GM12878 (cell line): Measurements from ENCODE around the gene COG2. TPM values are rescaled to one million over a fixed set of nuclear protein-coding genes. Genes with fewer than 3 reads are reported as not detected.

Experiments
- ATAC-seq: fragments of 200-7000 bp; cut with Tn5 transposase; 3 replicates; pipeline ENCODE4 v1.9.1; 2020; ENCODE audit warnings: mild to moderate bottlenecking, moderate library complexity
- BruUV-seq: library from RNA; stranded (reverse); fragments of 400-500 nt; replicated peaks from 2 replicates; lab custom pipeline; 2021; lab: Mats Ljungman, UMichigan
- CTCF ChIA-PET: fragments of 300-600 bp; sonication (Branson Sonifier 250); formaldehyde crosslinking; extraction: SDS; loops from one replicate; lab custom pipeline; 2021; ENCODE audit warnings: inconsistent platforms; lab: Yijun Ruan, JAX
- POLR2A ChIA-PET: fragments of 350-600 bp; formaldehyde crosslinking; extraction: SDS; loops from one replicate; lab custom pipeline; 2021; ENCODE audit warnings: inconsistent platforms; lab: Charles Lee
- RAD21 ChIA-PET: fragments of 300-600 bp; sonication (Branson Sonifier 250); formaldehyde crosslinking; loops from one replicate; lab custom pipeline; 2023; ENCODE audit warnings: antibody characterized with exemption; ENCODE audit not compliant: unreplicated experiment; lab: Charles Lee
- SMC1A ChIA-PET: fragments of 300-600 bp; sonication (Branson Sonifier 250); formaldehyde crosslinking; loops from one replicate; lab custom pipeline; 2023; ENCODE audit not compliant: unreplicated experiment, uncharacterized antibody; lab: Charles Lee
- DNase-seq: peaks from one replicate; pipeline ENCODE4 v3.0.0-alpha.2; 2011; ENCODE audit warnings: low read depth, low spot score
- FAIRE-seq: peaks from 3 replicates; lab custom pipeline; 2011; peaks lifted over from hg19 to GRCh38; lab: Jason Lieb, UNC
- H2AFZ ChIP-seq: 2 replicates; pipeline ENCODE4 v1.6.0; 2011; ENCODE audit warnings: low read depth, low read length, control low read depth; ENCODE audit not compliant: control insufficient read depth
- H3K27ac ChIP-seq: 2 replicates; pipeline ENCODE4 v1.5.1; 2011; ENCODE audit warnings: control low read depth; ENCODE audit not compliant: control insufficient read depth, insufficient read depth
- H3K27me3 ChIP-seq, 2 experiments: replicated peaks in 1 of 2; 2 replicates each; pipeline versions ENCODE4 v1.6.0 to v1.6.1; 2011; ENCODE audit warnings: low read length in 1 of 2; ENCODE audit not compliant: control insufficient read depth in 2 of 2, insufficient read depth in 2 of 2
- H3K36me3 ChIP-seq, 2 experiments: 2 replicates each; pipeline ENCODE4 v1.5.1; 2011; ENCODE audit warnings: low read length in 1 of 2; ENCODE audit not compliant: control insufficient read depth in 2 of 2, insufficient read depth in 2 of 2
- H3K4me1 ChIP-seq: 2 replicates; pipeline ENCODE4 v1.6.1; 2011; ENCODE audit warnings: mild to moderate bottlenecking, low read length, moderate library complexity, mixed read lengths; ENCODE audit not compliant: control insufficient read depth, insufficient read depth
- H3K4me2 ChIP-seq: 2 replicates; pipeline ENCODE4 v1.6.0; 2011; ENCODE audit warnings: control low read depth; ENCODE audit not compliant: control insufficient read depth, insufficient read depth
- H3K4me3 ChIP-seq: fragments of 200-600 bp; sonication (generic); 2 replicates; pipeline ENCODE4 v1.5.1; 2016
- H3K79me2 ChIP-seq: 2 replicates; pipeline ENCODE4 v1.6.0; 2011; ENCODE audit warnings: low read length; ENCODE audit not compliant: control insufficient read depth, insufficient read depth
- H3K9ac ChIP-seq: 2 replicates; pipeline ENCODE4 v1.8.0; 2011; ENCODE audit warnings: low read length, control low read depth, mixed read lengths; ENCODE audit not compliant: control insufficient read depth, insufficient read depth
- H3K9me3 ChIP-seq: replicated peaks from 3 replicates; pipeline ENCODE4 v1.5.1; 2011; ENCODE audit warnings: mild to moderate bottlenecking, low read length; ENCODE audit not compliant: control insufficient read depth, insufficient read depth
- H4K20me1 ChIP-seq: 2 replicates; pipeline ENCODE4 v1.6.0; 2011; ENCODE audit not compliant: control insufficient read depth, insufficient read depth
- BHLHE40 ChIP-seq, 2 experiments: fragments of 450-650 bp in 1 of 2; IDR thresholded peaks; 2 replicates each; pipeline ENCODE4 v1.6.1; 2011 to 2017; ENCODE audit warnings: low read depth in 2 of 2, borderline replicate concordance in 1 of 2, improper control_type of control experiment in 1 of 2, low read length in 1 of 2, mild to moderate bottlenecking in 1 of 2
- CTCF ChIP-seq, 3 experiments: IDR thresholded peaks in 2 of 3; conservative IDR thresholded peaks in 1 of 3; 2 replicates each; pipeline ENCODE4 v1.5.1; 2011; ENCODE audit warnings: low read depth in 3 of 3, low read length in 3 of 3, mild to moderate bottlenecking in 3 of 3, control low read depth in 2 of 3, moderate library complexity in 2 of 3, inconsistent platforms in 1 of 3, mixed read lengths in 1 of 3; ENCODE audit not compliant: control insufficient read depth in 2 of 3, insufficient read depth in 1 of 3; ENCODE audit errors: extremely low read depth in 1 of 3
- EED ChIP-seq: sonication (generic); IDR thresholded peaks from 2 replicates; pipeline ENCODE4 v1.6.1; 2016; ENCODE audit warnings: antibody characterized with exemption, low read depth
- FOXK2 ChIP-seq: fragments of 450-650 bp; IDR thresholded peaks from 2 replicates; pipeline ENCODE4 v1.6.1; 2017; ENCODE audit warnings: mild to moderate bottlenecking, moderate library complexity
- IKZF2 ChIP-seq, 2 experiments: fragments of 450-650 bp; IDR thresholded peaks; 2 replicates each; pipeline ENCODE4 v1.6.1; 2017; ENCODE audit warnings: mild to moderate bottlenecking in 2 of 2, moderate library complexity in 2 of 2
- KLF5 ChIP-seq: fragments of 450-650 bp; IDR thresholded peaks from 2 replicates; pipeline ENCODE4 v1.6.1; 2014; ENCODE audit warnings: mild to moderate bottlenecking; ENCODE audit not compliant: partially characterized antibody
- NFIC ChIP-seq: IDR thresholded peaks from 2 replicates; pipeline ENCODE4 v1.6.1; 2012; ENCODE audit warnings: low read depth, mild to moderate bottlenecking, inconsistent platforms, low read length, moderate library complexity
- PAX8 ChIP-seq: fragments of 450-650 bp; IDR thresholded peaks from 2 replicates; pipeline ENCODE4 v1.6.1; 2017; ENCODE audit warnings: mild to moderate bottlenecking, moderate library complexity
- POU2F2 ChIP-seq: IDR thresholded peaks from 3 replicates; pipeline ENCODE4 v1.6.1; 2011; ENCODE audit warnings: low read depth, mild to moderate bottlenecking, low read length, borderline replicate concordance
- PRDM15 ChIP-seq: fragments of 450-650 bp; formaldehyde crosslinking; IDR thresholded peaks from 2 replicates; pipeline ENCODE4 v1.4.0; 2020; ENCODE audit warnings: mild to moderate bottlenecking, moderate library complexity
- RB1 ChIP-seq: fragments of 450-650 bp; formaldehyde crosslinking; IDR thresholded peaks from 2 replicates; pipeline ENCODE4 v1.6.1; 2017; ENCODE audit warnings: mild to moderate bottlenecking, borderline replicate concordance
- SPI1 ChIP-seq: IDR thresholded peaks from 2 replicates; pipeline ENCODE4 v1.6.1; 2011; ENCODE audit warnings: low read depth, mild to moderate bottlenecking, low read length, moderate library complexity, borderline replicate concordance; ENCODE audit not compliant: insufficient read depth
- SREBF2 ChIP-seq: IDR thresholded peaks from 2 replicates; pipeline ENCODE4 v1.6.1; 2012; ENCODE audit warnings: mild to moderate bottlenecking, low read length
- STAT3 ChIP-seq: IDR thresholded peaks from 2 replicates; pipeline ENCODE4 v1.6.1; 2011; ENCODE audit warnings: low read depth, low read length, improper control_type of control experiment
- TCF3 ChIP-seq: IDR thresholded peaks from 2 replicates; pipeline ENCODE4 v1.6.1; 2012; ENCODE audit warnings: low read depth, mild to moderate bottlenecking, low read length, borderline replicate concordance; ENCODE audit not compliant: insufficient read depth
- ZBED1 ChIP-seq: IDR thresholded peaks from 2 replicates; pipeline ENCODE4 v1.6.1; 2016; ENCODE audit warnings: borderline replicate concordance
- WGBS: methylation state at CpG from one replicate; pipeline ENCODE4 v1.1.6; 2016; ENCODE audit warnings: low lambda C conversion rate; ENCODE audit not compliant: insufficient replicate concordance, insufficient coverage; ENCODE audit errors: missing lambda C conversion rate; 5-methylcytosine and 5-hydroxymethylcytosine counted together
- in situ Hi-C: fragments of 300-500 bp; cut with MboI; formaldehyde crosslinking; loops from 9 replicates; pipeline ENCODE4 v1.14.3; 2018; ENCODE audit warnings: mixed read lengths
- intact Hi-C: fragments of 100-400 bp; cut with micrococcal nuclease; formaldehyde crosslinking; loops from one replicate; pipeline ENCODE4 v1.14.2; 2022; ENCODE audit not compliant: unreplicated experiment
- polyA plus RNA-seq, 11 experiments: library from polyadenylated mRNA; depleted of rRNA in 4 of 11; unstranded in 6 of 11; stranded (reverse) in 5 of 11; fragments of >200 nt; fragmentation: Nextera tagmentation in 4 of 11; fragmentation: Illumina TruSeq in 1 of 11; extraction: Ambion mirVana in 4 of 11; extraction: Trizol in 1 of 11; gene quantifications; 1 replicate in 1 of 11; 2 replicates in 10 of 11; pipeline versions ENCODE4 v1.2.1 to v1.2.3, GENCODE V29; 2011 to 2016; ENCODE audit warnings: inconsistent platforms in 2 of 11, missing spikeins in 2 of 11, low read depth in 1 of 11
- total RNA-seq, 4 experiments: library from RNA; depleted of rRNA in 3 of 4; stranded (reverse); fragments of >200 nt in 3 of 4; fragmentation: Illumina TruSeq in 1 of 4; extraction: Trizol in 1 of 4; gene quantifications; 2 replicates each; pipeline versions ENCODE4 v1.2.1 to v1.2.3, GENCODE V29; 2013 to 2021

The COG2 gene
- total and polyA plus RNA-seq, 10 of the 15 experiments (the other 5 are each of a cell fraction or from before 2014, with no cell fraction given): 15.0 to 31.5 (median 28.3) TPM

- Histone ChIP-seq H3K4me1 (peaks cover 16% of the 10 kb centered on the region; the same call in 1 of the 2 replicates), H3K4me2 (peak overlapping the region; percentile 93), H3K27ac (no peak overlapping the region), H3K79me2 (peaks cover 38% of the 10 kb centered on the region), H4K20me1 (no peaks in the 10 kb centered on the region), H3K9ac (no peak overlapping the region), H3K9me3 (no peaks in the 10 kb centered on the region), H2AFZ (no peak overlapping the region), H3K4me3 (peak overlapping the region; percentile 58), H3K27me3 (0 out of 4 replicates have a peak, but pooled peaks cover 0 to 2% of the 10 kb centered on the region in 2 experiments), H3K36me3 (no peaks in the 10 kb centered on the region)
- no TSS peak for BruUV-seq
- ChIA-PET POLR2A (interaction anchor here (1.3 kb wide), 1 partner anchor 10 kb away, joined by 3 read pairs; no protein-coding TSS in a partner anchor), SMC1A (interaction anchor here (0.8 to 1.8 kb wide), 7 partner anchors 8 to 598 kb away, joined by 3 to 7 read pairs (median 5); no protein-coding TSS in a partner anchor), RAD21 (interaction anchor here (1.8 kb wide), 1 partner anchor 983 kb away, joined by 4 read pairs; no protein-coding TSS in a partner anchor), CTCF (interaction anchor here (0.9 to 1.9 kb wide), 5 partner anchors 25 to 567 kb away, joined by 3 to 7 read pairs (median 4); no protein-coding TSS in a partner anchor)
- in situ Hi-C loops: no loop called here
- intact Hi-C loops: loop anchor here (5.0 kb wide), 1 partner anchor 333 kb away; the partner anchor contains the start of genes ARV1 and TTC13
- TF ChIP-seq RB1 (no peak), FOXK2 (no peak), IKZF2 (IDR thresholded peaks at IDR 0.05) (no peak), BHLHE40 (IDR thresholded peaks at IDR 0.05; ENCODE audit: borderline replicate concordance in 1 of 2, low read depth in 2 of 2, low read length in 1 of 2) (no peak), SREBF2 (no peak), EED (no peak), CTCF (IDR thresholded peaks at IDR 0.05 in 2 of 3, conservative IDR thresholded peaks at IDR 0.05 in 1 of 3; ENCODE audit: control insufficient read depth in 2 of 3, extremely low read depth in 1 of 3, insufficient read depth in 1 of 3, low read depth in 3 of 3, low read length in 3 of 3) (peak in 2 of 3 experiments; percentile 8 to 14; a peak in 1 of 6 replicates), ZBED1 (no peak), STAT3 (no peak), PAX8 (no peak), NFIC (no peak), TCF3 (no peak), POU2F2 (no peak), PRDM15 (no peak), KLF5 (no peak), SPI1 (0 out of 2 replicates have a peak, but pooled peaks have one; percentile 12)
- ATAC-seq (no peak), FAIRE-seq (peak; percentile 76), DNase-seq (no peak)
- 37% methylated on average over 4 of the region's 4 CpGs for WGBS
Observed at GRCh38 chr1:230643908-230644307, 1.6 kb downstream of the COG2 start.
